GM20000 (cell line): Measurements from ENCODE around the gene STK17A.

ENCODE experiments used
- DNase-seq: peaks from one replicate; pipeline ENCODE4 v3.0.0; 2012; ENCODE audit warnings: low spot score
- CTCF ChIP-seq: IDR thresholded peaks from 2 replicates; pipeline ENCODE4 v1.5.1; 2012; ENCODE audit warnings: mild to moderate bottlenecking, control low read depth; ENCODE audit errors: extremely low read depth, missing control alignments

STK17A gene

GRCh38 chr7:43604251-43604650 is 21.3 kb downstream of the STK17A start:
- no peak for TF ChIP-seq CTCF
- no peak for DNase-seq

GRCh38 chr7:43609097-43609496 is 26.2 kb downstream of the STK17A start:
- no peak for TF ChIP-seq CTCF

GRCh38 chr7:43612128-43612527 is 29.2 kb downstream of the STK17A start:
- no peak for TF ChIP-seq CTCF
- no peak for DNase-seq

More at GRCh38 chr7:43609097-43609496, 26.2 kb downstream of the STK17A start:
- DNase-seq: no peak

GRCh38 chr7:43612599-43613589 is 30.0 kb downstream of the STK17A start:
- peak; percentile 26 for DNase-seq
- no peak for TF ChIP-seq CTCF

GRCh38 chr7:43615558-43616145 is 32.7 kb downstream of the STK17A start:
- DNase-seq: no peak
- TF ChIP-seq CTCF: no peak

- no peak for TF ChIP-seq CTCF
- DNase-seq: no peak
Observed at GRCh38 chr7:43616977-43617376, 34.1 kb downstream of the STK17A start.

- TF ChIP-seq CTCF: no peak
Observed at GRCh38 chr7:43618073-43618472, 35.2 kb downstream of the STK17A start.

More at GRCh38 chr7:43618073-43618472, 35.2 kb downstream of the STK17A start:
- DNase-seq: no peak
